ACHN (cell line): ENCODE measurements around the gene TGFBI.

Experiments
- DNase-seq: peaks from one replicate; pipeline ENCODE4 v3.0.0-alpha.2; 2015
- in situ Hi-C: cut with HindIII; loops from 2 replicates; pipeline ENCODE4 v1.10.0; 2017; ENCODE audit warnings: low sequenced_read_pairs, low pct_ligation_motif_present, low pct_unique_long_range_greater_than_20kb

Gene TGFBI

GRCh38 chr5:136028782-136029742, at the start of gene TGFBI:
TGFBI (plus strand) TSS chr5:136028988; CDS start chr5:136029056, 68 bp downstream.
- in situ Hi-C loops, result no loop called here
- DNase-seq, result peak; percentile 75

- no peak for DNase-seq
- in situ Hi-C loops, result no loop called here
Measured at GRCh38 chr5:135978993-135979392, 49.8 kb upstream of the TGFBI start.

GRCh38 chr5:135979510-135979909, 49.3 kb upstream of the TGFBI start:
- no peak for DNase-seq
- in situ Hi-C loops, result no loop called here

- no peak for DNase-seq
- in situ Hi-C loops, result no loop called here
Measured at GRCh38 chr5:135980620-135981019, 48.2 kb upstream of the TGFBI start.

GRCh38 chr5:135985951-135986350, 42.8 kb upstream of the TGFBI start:
- DNase-seq, result no peak
- in situ Hi-C loops, result no loop called here

GRCh38 chr5:135986401-135986800, 42.4 kb upstream of the TGFBI start:
- DNase-seq, result no peak
- in situ Hi-C loops, result no loop called here

- in situ Hi-C loops, result no loop called here
- DNase-seq, result no peak
Measured at GRCh38 chr5:135986891-135987401, 41.8 kb upstream of the TGFBI start.

GRCh38 chr5:135988546-135988945, 40.2 kb upstream of the TGFBI start:
- no peak for DNase-seq
- in situ Hi-C loops, result no loop called here

- in situ Hi-C loops, result no loop called here
- no peak for DNase-seq
Measured at GRCh38 chr5:135989686-135990085, 39.1 kb upstream of the TGFBI start.

- in situ Hi-C loops, result no loop called here
- DNase-seq, result no peak
Measured at GRCh38 chr5:135990528-135991255, 38.1 kb upstream of the TGFBI start.

- no peak for DNase-seq
- in situ Hi-C loops, result no loop called here
Measured at GRCh38 chr5:135991429-135991828, 37.4 kb upstream of the TGFBI start.

- DNase-seq, result no peak
- in situ Hi-C loops, result no loop called here
Measured at GRCh38 chr5:135993335-135993879, 35.4 kb upstream of the TGFBI start.

GRCh38 chr5:135993880-135994636, 34.7 kb upstream of the TGFBI start:
- in situ Hi-C loops, result no loop called here
- DNase-seq, result no peak

- in situ Hi-C loops, result no loop called here
- DNase-seq, result no peak
Measured at GRCh38 chr5:135995976-135996375, 32.8 kb upstream of the TGFBI start.

- no peak for DNase-seq
- in situ Hi-C loops, result no loop called here
Measured at GRCh38 chr5:135996611-135997010, 32.2 kb upstream of the TGFBI start.

- DNase-seq, result no peak
- in situ Hi-C loops, result no loop called here
Measured at GRCh38 chr5:135997673-135998335, 31.0 kb upstream of the TGFBI start.

- in situ Hi-C loops, result no loop called here
- no peak for DNase-seq
Measured at GRCh38 chr5:135998889-135999288, 29.9 kb upstream of the TGFBI start.
